Vagina (tissue), 2 donors: Measurements from ENCODE around the gene EYA4. TPM values are rescaled to one million over a fixed set of nuclear protein-coding genes. Genes with fewer than 3 reads are reported as not detected.

Experiments used
- DNase-seq, 2 donors: peaks; one replicate each; pipeline ENCODE4 v3.0.0-alpha.2; 2017; ENCODE audit errors: extremely low spot score in 2 of 2
- H3K27ac ChIP-seq: fragments of 200-600 bp; sonication (generic); one replicate; pipeline ENCODE4 v1.5.1; 2019
- H3K27me3 ChIP-seq: fragments of 200-600 bp; sonication (generic); one replicate; pipeline ENCODE4 v1.5.1; 2019
- H3K36me3 ChIP-seq, 2 donors: fragments of 200-600 bp; sonication (generic); one replicate each; pipeline ENCODE4 v1.5.1; 2017 to 2019
- H3K4me1 ChIP-seq: fragments of 200-600 bp; sonication (generic); one replicate; pipeline ENCODE4 v1.5.1; 2019
- H3K4me3 ChIP-seq, 2 donors: fragments of 200-600 bp; sonication (generic); 1 replicate in 1 of 2; 2 replicates in 1 of 2; pipeline ENCODE4 v1.5.1; 2016 to 2019
- H3K9me3 ChIP-seq: fragments of 200-600 bp; sonication (generic); one replicate; pipeline ENCODE4 v1.5.1; 2019
- CTCF ChIP-seq, 3 experiments: fragments of 450-650 bp in 2 of 3; fragments of 200-600 bp in 1 of 3; sonication (generic) in 1 of 3; IDR thresholded peaks; one replicate each; pipeline ENCODE4 v1.5.1; 2017 to 2019; ENCODE audit warnings: antibody characterized with exemption in 3 of 3, mild to moderate bottlenecking in 2 of 3, moderate library complexity in 2 of 3
- POLR2A ChIP-seq, 2 donors: fragments of 450-650 bp; IDR thresholded peaks; one replicate each; pipeline ENCODE4 v1.6.1; 2017; ENCODE audit warnings: antibody characterized with exemption in 2 of 2, mild to moderate bottlenecking in 2 of 2, moderate library complexity in 2 of 2
- POLR2AphosphoS5 ChIP-seq, 2 donors: sonication (generic); formaldehyde crosslinking; IDR thresholded peaks; one replicate each; pipeline ENCODE4 v1.9.0; 2017; ENCODE audit warnings: antibody characterized with exemption in 2 of 2, mild to moderate bottlenecking in 2 of 2, low read depth in 1 of 2; ENCODE audit not compliant: insufficient read depth in 1 of 2
- intact Hi-C: fragments of 100-400 bp; cut with DNase I; formaldehyde crosslinking; loops from one replicate; pipeline ENCODE4 v1.15.1; 2023
- total RNA-seq: library from RNA; depleted of rRNA; stranded (reverse); fragments of >200 nt; gene quantifications from one replicate; pipeline ENCODE4 v1.2.3, GENCODE V29; 2016

EYA4 gene
- total RNA-seq, 1 donor from 2014 or later = 18.7 TPM

- H3K36me3 ChIP-seq = no peaks in the 10 kb centered on the region
- H3K27me3 ChIP-seq = no peaks in the 10 kb centered on the region
- H3K9me3 ChIP-seq = no peaks in the 10 kb centered on the region
- intact Hi-C loops = no loop called here
- no peak overlapping the region for H3K27ac ChIP-seq
- TF ChIP-seq POLR2A (IDR thresholded peaks at IDR 0.05) (no peak), CTCF (IDR thresholded peaks at IDR 0.05) (no peak), POLR2AphosphoS5 (IDR thresholded peaks at IDR 0.05; ENCODE audit: insufficient read depth in 1 of 2, low read depth in 1 of 2) (no peak)
- no peak overlapping the region for H3K4me3 ChIP-seq
- no peaks in the 10 kb centered on the region for H3K4me1 ChIP-seq
- DNase-seq = no peak
Measured at GRCh38 chr6:133577851-133578250, 336.7 kb downstream of the EYA4 start.
